Caki2 (cell line): ENCODE data around the gene SIK3. TPM values are rescaled to one million over a fixed set of nuclear protein-coding genes. Genes with fewer than 3 reads are reported as not detected.
A peak's percentile ranks its signal among the peaks of the same experiment; 100 is the strongest.

ENCODE experiments used
- DNase-seq: peaks from one replicate; pipeline ENCODE4 v3.0.0-alpha.2; 2015; ENCODE audit warnings: low read depth
- in situ Hi-C: cut with HindIII; loops from 2 replicates; pipeline ENCODE4 v1.10.0; 2016; ENCODE audit warnings: low sequenced_read_pairs, low pct_unique_long_range_greater_than_20kb, mixed read lengths
- total RNA-seq: library from RNA; depleted of rRNA; stranded (reverse); fragments of >200 nt; shearing (Covaris generic); gene quantifications from 2 replicates; pipeline ENCODE4 v1.2.3, GENCODE V29; 2014; ENCODE audit warnings: low replicate concordance

SIK3 gene
- total RNA-seq, 1 experiment from 2014 or later: 5.6 TPM

GRCh38 chr11:117087446-117087845, 10.8 kb downstream of the SIK3 start:
- DNase-seq: no peak
- in situ Hi-C loops: no loop called here

GRCh38 chr11:117084992-117085391, 13.2 kb downstream of the SIK3 start:
- DNase-seq: no peak
- in situ Hi-C loops: no loop called here

GRCh38 chr11:117083011-117083935, 15.0 kb downstream of the SIK3 start:
- no peak for DNase-seq
- in situ Hi-C loops: no loop called here

GRCh38 chr11:117081908-117082307, 16.3 kb downstream of the SIK3 start:
- DNase-seq: no peak
- in situ Hi-C loops: no loop called here

- DNase-seq: no peak
- in situ Hi-C loops: no loop called here
These were observed 17.9 kb downstream of the SIK3 start for GRCh38 chr11:117080370-117080769.

- DNase-seq: peak; percentile 65
- in situ Hi-C loops: no loop called here
These were observed 21.1 kb downstream of the SIK3 start for GRCh38 chr11:117076941-117077691.

- no peak for DNase-seq
- in situ Hi-C loops: no loop called here
These were observed 23.0 kb downstream of the SIK3 start for GRCh38 chr11:117075186-117075585.

- DNase-seq: no peak
- in situ Hi-C loops: no loop called here
These were observed 24.1 kb downstream of the SIK3 start for GRCh38 chr11:117074119-117074518.

GRCh38 chr11:117073539-117073938, 24.7 kb downstream of the SIK3 start:
- in situ Hi-C loops: no loop called here

GRCh38 chr11:117072517-117073461, 25.4 kb downstream of the SIK3 start:
- peak; percentile 88 for DNase-seq
- in situ Hi-C loops: no loop called here

More at GRCh38 chr11:117073539-117073938, 24.7 kb downstream of the SIK3 start:
- no peak for DNase-seq

GRCh38 chr11:117071344-117071787, 26.9 kb downstream of the SIK3 start:
- peak; percentile 97 for DNase-seq
- in situ Hi-C loops: no loop called here

- in situ Hi-C loops: no loop called here
- no peak for DNase-seq
These were observed 28.2 kb downstream of the SIK3 start for GRCh38 chr11:117070016-117070415.

GRCh38 chr11:117068303-117068860, 29.8 kb downstream of the SIK3 start:
- DNase-seq: no peak
- in situ Hi-C loops: no loop called here

GRCh38 chr11:117066959-117067358, 31.3 kb downstream of the SIK3 start:
- in situ Hi-C loops: no loop called here
- DNase-seq: no peak

GRCh38 chr11:117064275-117064674, 34.0 kb downstream of the SIK3 start:
- in situ Hi-C loops: no loop called here
- no peak for DNase-seq

- in situ Hi-C loops: no loop called here
These were observed 35.7 kb downstream of the SIK3 start for GRCh38 chr11:117062498-117062897.

GRCh38 chr11:117061256-117061655, 37.0 kb downstream of the SIK3 start:
- in situ Hi-C loops: no loop called here
- DNase-seq: no peak

More at GRCh38 chr11:117062498-117062897, 35.7 kb downstream of the SIK3 start:
- DNase-seq: no peak

- DNase-seq: no peak
- in situ Hi-C loops: no loop called here
These were observed 38.5 kb downstream of the SIK3 start for GRCh38 chr11:117059611-117060148.
